GM21381 (cell line): Measurements from ENCODE around the gene CA9.

Source experiments
- ATAC-seq: cut with Tn5 transposase; IDR thresholded peaks from one replicate; pipeline ENCODE4 v1.9.1; 2021; ENCODE audit warnings: mild to moderate bottlenecking, moderate library complexity; ENCODE audit not compliant: unreplicated experiment

CA9 gene

DNA sequence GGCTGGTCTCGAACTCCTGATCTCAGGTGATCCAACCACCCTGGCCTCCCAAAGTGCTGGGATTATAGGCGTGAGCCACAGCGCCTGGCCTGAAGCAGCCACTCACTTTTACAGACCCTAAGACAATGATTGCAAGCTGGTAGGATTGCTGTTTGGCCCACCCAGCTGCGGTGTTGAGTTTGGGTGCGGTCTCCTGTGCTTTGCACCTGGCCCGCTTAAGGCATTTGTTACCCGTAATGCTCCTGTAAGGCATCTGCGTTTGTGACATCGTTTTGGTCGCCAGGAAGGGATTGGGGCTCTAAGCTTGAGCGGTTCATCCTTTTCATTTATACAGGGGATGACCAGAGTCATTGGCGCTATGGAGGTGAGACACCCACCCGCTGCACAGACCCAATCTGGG, 1.5 kb downstream of the CA9 start:
- ATAC-seq = no peak

GRCh38 chr9:35675732-35676392, 2.1 kb downstream of the CA9 start:
- no peak for ATAC-seq

GRCh38 chr9:35679091-35679490, 5.4 kb downstream of the CA9 start:
- ATAC-seq = no peak

- no peak for ATAC-seq
Measured at GRCh38 chr9:35679766-35680330, 6.1 kb downstream of the CA9 start.

GRCh38 chr9:35680331-35681105, 6.8 kb downstream of the CA9 start:
- no peak for ATAC-seq

DNA sequence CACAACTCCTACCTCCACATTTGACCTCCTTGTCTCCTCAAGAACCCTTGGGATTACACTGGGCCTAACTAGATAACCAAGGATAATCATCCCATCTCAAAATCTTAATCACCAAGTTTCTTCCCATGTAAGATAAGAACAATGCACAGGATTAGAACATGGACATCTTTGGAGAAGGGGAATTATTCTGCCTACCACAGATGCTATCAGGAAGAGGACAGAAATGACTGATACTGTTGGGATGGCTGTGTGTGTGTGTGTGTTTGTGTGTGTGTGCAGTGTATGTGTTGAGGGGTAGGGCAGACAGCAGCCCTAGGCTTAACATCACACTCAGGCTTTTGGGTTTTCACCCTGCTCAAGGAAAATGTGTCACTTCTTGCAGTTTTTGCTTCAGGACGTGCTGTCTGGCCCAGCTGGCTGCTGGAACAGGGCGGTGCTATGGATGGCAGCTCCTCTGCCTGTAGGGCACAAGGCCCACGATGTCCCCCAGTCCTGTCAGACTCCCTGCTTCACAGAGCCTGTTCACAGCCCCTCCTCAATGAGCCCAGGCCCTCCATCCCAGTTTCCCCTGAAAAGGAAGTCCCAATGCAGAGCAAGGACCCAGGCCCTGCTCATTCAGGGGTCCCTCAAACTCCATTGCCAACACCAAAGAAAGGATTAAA, 7.7 kb downstream of the CA9 start:
- ATAC-seq = no peak

DNA sequence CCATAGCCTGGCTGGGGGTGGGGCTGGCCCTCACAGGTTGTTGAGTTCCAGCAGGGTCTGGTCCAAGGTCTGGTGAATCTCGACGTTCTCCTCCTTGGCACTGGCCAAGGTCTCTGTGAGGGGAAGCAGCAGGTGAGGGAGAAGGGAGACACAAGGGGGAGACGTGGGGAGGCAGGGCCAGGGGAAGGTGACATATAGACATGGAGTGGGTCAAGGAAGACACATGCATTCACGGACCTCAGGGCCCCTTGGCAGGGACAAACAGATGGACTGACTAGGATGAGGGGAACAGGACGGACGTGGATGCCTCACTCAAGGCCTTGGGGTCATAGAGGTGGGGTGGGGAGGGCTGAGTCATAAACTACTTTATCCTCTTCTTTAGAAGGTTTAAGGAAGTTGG, 8.3 kb downstream of the CA9 start:
- ATAC-seq = no peak

- no peak for ATAC-seq
Measured at GRCh38 chr9:35682520-35683315, 9.0 kb downstream of the CA9 start.

- ATAC-seq = no peak
Measured at GRCh38 chr9:35683323-35683722, 9.6 kb downstream of the CA9 start.

- no peak for ATAC-seq
Measured at GRCh38 chr9:35684921-35685320, 11.2 kb downstream of the CA9 start.

- no peak for ATAC-seq
Measured at GRCh38 chr9:35685506-35685905, 11.8 kb downstream of the CA9 start.

GRCh38 chr9:35686222-35687203, 12.8 kb downstream of the CA9 start:
- ATAC-seq = no peak

GRCh38 chr9:35687306-35687705, 13.6 kb downstream of the CA9 start:
- no peak for ATAC-seq

DNA sequence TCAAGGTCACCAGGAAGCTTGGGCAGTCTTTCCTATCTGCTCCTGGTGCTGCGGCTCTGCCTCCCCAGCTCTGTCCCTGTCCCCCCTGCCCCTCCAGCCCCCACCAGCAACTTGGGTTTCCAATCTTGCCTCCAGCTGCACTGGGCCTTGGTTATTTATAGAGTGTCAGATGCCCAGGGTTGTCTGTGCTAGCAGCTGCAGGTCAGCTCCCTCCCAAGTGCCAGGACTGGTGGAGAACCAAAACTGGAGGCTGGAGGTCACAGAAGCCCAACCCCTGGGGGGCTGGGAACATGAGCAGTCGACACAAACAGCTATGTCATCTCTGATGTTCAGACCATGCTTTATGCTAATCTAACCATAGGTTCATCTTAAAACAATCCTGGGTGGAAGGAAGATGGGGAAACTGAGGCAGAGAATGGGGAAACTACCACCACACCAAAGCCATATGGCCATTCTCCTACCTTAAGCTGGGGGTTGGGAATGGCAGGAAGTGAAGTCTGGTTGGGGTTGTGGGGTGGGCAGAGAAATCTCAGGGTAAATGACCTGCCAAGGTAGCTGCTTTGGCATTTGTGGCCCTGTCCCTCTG, 14.3 kb downstream of the CA9 start:
- no peak for ATAC-seq

DNA sequence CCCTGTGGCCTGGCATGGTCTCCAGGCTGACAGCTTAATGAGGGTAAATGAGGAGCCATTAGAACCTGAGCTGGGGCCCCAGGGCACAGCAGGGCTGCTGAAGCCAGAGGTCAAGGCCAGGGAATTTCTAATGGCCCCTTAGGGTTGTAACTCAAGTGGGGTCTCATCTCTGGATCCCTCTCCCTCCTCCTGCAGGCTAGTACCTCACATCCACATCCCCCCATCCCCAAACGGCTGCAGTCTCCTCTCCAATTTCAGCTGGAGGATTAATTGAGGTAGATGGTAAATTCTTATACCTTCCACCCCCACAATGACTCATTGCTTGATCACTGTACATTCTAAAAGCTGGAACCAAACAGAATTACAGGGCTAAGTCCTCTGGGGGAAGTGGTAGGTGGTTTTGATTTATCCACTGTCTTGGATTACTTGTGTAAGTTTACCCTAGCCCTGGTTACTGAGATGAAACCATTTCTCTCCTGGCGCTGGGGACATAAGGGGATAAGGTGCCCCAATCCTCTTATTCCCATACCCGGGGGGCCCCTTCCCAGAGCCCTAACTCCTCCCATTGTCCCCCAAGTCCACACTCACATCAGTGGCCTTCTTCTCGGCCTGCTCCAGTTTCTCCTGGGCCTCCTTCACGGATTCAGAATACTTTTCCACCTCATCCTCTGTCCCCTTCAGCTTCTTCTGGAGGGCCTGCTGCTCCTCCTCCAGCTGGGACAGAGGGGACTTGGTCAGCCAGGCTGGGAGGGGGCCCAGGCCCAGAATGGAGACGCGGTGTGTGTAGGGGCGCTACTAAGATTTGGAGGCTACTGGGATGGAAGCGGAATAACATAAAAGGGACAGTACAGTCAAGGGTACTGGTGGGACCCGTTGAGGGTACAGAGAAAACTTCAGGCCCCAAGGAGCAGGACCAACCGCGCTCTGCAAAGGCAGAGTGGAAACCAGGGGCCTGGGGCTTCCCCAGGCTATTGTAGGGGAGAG, 15.1 kb downstream of the CA9 start:
- no peak for ATAC-seq

DNA sequence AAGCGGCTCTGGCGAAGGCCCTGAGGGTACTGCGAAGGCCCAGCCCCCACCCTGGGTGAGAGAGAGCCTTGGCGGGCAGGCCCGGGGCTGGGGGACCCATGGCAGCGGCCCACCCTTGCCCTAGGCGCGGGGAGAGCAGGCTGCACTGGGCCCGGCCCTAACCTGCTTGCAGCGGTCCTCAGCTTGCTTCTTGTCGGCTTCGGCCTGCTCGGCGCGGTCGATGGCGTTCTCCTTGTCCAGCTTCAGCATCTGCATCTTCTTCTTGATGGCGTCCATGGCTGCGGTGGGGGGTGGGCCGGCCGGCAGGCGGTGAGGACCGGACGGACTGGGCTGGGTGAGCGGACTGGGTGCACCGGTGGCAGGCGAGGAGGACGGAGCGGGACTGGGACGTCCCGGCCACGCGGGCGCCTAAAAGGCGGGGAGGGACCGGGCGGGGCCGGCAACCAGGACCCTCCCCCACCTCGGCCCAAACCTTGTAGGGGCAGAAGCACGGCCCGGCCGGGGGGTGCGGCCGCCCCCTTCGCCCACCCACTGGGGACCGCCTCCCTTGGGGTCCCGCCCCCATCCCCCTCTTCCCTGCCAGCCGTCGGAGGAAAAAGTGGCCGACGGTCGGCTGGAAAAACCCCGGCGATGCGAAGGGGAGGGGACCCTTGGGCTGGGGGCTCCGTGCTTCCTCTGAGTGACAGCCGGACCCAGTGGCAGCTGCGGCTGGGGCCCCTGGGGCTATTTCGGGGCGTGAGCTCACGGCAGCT, 16.0 kb downstream of the CA9 start, which contains the start of gene TPM2:
TPM2 (minus strand) TSS at position 384 of the 752 bp plus-strand sequence; CDS start at position 276, 108 bp downstream.
- no peak for ATAC-seq

DNA sequence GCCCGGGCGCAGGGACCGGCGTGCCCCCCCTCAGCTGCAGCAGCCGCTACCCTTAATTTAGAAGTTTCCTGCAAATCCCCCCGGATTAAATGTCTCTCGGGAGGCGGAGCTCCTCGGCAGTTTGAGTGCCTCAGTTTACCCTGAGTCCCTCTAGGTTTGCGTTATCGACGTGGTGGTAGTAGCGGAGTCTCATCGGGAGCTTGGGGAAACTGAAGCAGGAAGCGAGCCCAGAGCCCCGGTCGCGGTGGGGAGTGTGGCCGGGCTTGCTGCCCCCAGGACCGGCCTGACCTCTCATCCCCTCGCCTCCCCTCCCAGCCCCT, 16.5 kb downstream of the CA9 start:
- no peak for ATAC-seq
